ENCODE data around the gene TTN. TPM values are rescaled to one million over a fixed set of nuclear protein-coding genes. Genes with fewer than 3 reads are reported as not detected.

The TTN gene
- total RNA-seq = 0.05 and 0.06 TPM in 2 replicates

GRCh38 chr2:178807227-178808008 is at the start of gene TTN:
TTN (minus strand) TSS chr2:178807423; CDS start chr2:178804642, 2,781 bp downstream.

GRCh38 chr2:178480227-178481181 is 326.7 kb downstream of the TTN start, which contains the start of gene PLEKHA3:
PLEKHA3 (plus strand) TSS chr2:178480457; CDS start chr2:178480870, 413 bp downstream.

GRCh38 chr2:178478439-178479274 is 328.6 kb downstream of the TTN start, which contains the start of gene FKBP7:
FKBP7 (minus strand) TSS chr2:178478600; CDS start chr2:178478499, 101 bp downstream.

Other genes starting within 250 kb of the TTN start
- not detected in 2 replicates for gene CCDC141, start 242.7 kb upstream of the TTN start, total RNA-seq

Measured in cardiac ventricle fibroblast (primary cell).